GM12801 (cell line): ENCODE data around the gene ATXN2L.

Experiments used
- CTCF ChIP-seq: IDR thresholded peaks from one replicate; pipeline ENCODE4 v1.5.1; 2011; ENCODE audit warnings: control low read depth; ENCODE audit not compliant: insufficient read length; ENCODE audit errors: extremely low read depth

ATXN2L gene

DNA sequence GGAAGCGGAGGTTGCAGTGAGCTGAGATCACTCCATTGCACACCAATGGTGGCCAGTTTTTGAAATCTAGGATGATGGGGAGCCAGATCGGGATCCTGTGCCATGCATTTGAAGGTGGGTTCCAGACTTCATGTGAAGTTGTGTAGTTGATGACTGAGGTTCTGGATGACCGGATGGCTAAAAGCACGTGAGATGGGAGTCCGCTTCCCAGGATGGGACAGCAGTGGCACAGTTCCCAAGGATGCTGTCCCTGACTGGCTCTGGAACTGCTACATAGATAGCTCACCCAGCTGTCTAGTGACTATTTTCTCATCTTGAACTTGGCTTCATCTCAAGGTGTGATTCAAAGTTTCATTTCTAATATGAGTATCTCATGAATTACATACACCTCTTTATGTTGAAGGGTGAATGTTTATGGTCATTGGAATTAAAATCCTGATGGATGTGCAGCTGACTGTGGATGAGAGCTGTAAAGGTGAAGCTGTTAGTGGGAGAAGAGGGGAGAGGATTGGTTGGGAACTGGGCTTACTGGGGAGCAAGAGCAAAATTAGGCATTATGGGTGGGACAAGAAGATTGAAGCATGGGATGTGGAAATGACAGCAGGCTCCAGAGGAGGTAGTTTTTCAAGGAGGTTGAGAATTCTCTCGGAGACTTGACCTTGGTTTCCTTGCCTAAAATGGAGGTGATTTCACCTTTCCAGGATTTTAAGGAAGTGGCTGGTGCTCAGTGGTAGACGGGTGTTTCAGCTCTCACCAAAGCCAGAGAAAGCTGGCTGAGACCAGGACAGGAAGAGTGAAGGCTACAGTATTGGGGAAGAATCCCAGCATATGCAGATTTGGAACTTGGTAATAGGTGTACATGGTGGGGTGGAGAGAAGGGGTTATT lies 15.1 kb downstream of the ATXN2L start:
- TF ChIP-seq CTCF: no peak

GRCh38 chr16:28838558-28838918 lies 15.7 kb downstream of the ATXN2L start:
- no peak for TF ChIP-seq CTCF

DNA sequence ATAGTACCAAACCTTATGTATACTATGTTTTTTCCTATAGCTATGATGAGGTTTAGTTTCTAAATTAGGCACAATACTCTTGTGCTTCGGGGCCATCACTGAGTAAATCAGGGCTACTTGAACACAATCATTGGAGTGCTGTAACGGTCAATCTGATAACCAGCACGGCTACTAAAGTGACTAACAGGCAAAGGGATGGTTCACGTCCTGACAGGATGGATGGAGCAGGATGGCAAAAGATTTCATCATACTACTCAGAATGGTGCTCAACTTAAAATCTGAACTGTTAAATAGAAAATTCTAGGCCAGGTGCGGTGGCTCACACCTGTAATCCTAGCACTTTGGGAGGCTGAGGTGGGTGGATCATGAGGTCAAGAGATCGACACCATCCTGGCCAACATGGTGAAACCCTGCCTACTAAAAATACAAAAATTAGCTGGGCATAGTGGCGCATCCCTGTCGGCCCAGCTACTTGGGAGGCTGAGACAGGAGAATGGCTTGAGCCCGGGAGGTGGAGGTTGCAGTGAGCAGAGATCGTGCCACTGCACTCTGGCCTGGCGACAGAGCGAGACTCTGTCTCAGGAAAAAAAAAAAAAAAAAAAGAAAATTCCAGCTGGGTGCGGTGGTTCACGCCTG lies 16.3 kb downstream of the ATXN2L start:
- TF ChIP-seq CTCF: no peak

DNA sequence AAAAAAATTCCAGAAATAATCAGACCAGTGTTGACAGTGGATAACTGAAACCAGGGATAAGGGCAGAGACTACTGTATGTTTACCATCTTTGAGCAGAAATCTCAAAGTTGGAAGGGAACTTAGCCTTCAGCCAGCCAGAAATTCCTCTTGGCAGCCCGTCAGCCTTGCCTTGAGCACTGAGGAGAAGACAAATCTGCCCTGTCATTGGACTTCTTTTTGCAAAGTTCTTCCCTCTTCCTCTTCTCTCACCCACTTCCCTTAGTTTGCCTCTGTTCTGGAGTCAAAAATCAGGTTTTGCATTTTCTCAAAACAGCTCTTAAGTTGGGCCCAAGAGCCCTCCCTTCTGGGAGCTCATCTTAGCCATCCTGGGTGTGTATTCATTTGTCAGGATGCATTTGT lies 17.1 kb downstream of the ATXN2L start:
- TF ChIP-seq CTCF: no peak

- no peak for TF ChIP-seq CTCF
Observed at GRCh38 chr16:28842696-28843095, 19.9 kb downstream of the ATXN2L start.

GRCh38 chr16:28843766-28844165 lies 21.0 kb downstream of the ATXN2L start:
- no peak for TF ChIP-seq CTCF

GRCh38 chr16:28844226-28844885 lies 21.6 kb downstream of the ATXN2L start:
- TF ChIP-seq CTCF: no peak
